Measurements from ENCODE around the gene TCF3.
A peak's percentile ranks its signal among the peaks of the same experiment; 100 is the strongest.

TCF3 gene

GRCh38 chr19:1568320-1569019 lies 83.9 kb downstream of the TCF3 start, which contains the start of gene MEX3D:
Gene MEX3D, minus strand, starts transcription at chr19:1568325. Its CDS starts 267 bp downstream, at chr19:1568058.
- peak within 1 kb of the TSS; percentile 59 for H3K4me3 ChIP-seq (replicated peaks; ENCODE audit: low read depth, low read length)
- no peak for DNase-seq (ENCODE audit: extremely low read depth, low read depth)
- TF ChIP-seq CTCF (IDR thresholded peaks at IDR 0.05; ENCODE audit: low read depth, low read length, missing control alignments): no peak

DNA sequence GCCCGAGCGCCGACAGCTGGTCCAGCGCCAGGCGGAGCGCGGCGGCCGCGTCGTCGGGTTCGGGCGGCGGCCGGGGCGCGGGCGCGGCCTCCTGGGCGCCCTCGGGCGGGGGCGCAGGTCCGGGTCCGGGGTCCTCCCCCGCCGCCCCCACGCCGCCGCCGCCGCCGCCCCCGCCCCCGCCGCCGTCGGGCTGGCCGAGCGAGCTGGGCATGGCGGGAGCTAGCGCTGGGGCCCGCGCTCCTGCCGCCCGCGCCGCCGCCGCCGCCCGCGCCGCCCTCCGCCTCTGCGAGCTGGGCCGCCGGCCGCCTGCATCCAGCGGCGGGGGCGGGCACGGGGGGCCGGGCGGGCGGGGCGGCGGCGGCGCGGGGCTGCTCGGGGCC lies 84.6 kb downstream of the TCF3 start:
- TF ChIP-seq CTCF (IDR thresholded peaks at IDR 0.05; ENCODE audit: low read depth, low read length, missing control alignments): no peak
- DNase-seq (ENCODE audit: extremely low read depth, low read depth): no peak
- no peak overlapping the region for H3K4me3 ChIP-seq (replicated peaks; ENCODE audit: low read depth, low read length)

GRCh38 chr19:1567116-1567847 lies 85.1 kb downstream of the TCF3 start:
- peak overlapping the region; percentile 59 for H3K4me3 ChIP-seq (replicated peaks; ENCODE audit: low read depth, low read length)
- TF ChIP-seq CTCF (IDR thresholded peaks at IDR 0.05; ENCODE audit: low read depth, low read length, missing control alignments): no peak
- DNase-seq (ENCODE audit: extremely low read depth, low read depth): no peak

DNA sequence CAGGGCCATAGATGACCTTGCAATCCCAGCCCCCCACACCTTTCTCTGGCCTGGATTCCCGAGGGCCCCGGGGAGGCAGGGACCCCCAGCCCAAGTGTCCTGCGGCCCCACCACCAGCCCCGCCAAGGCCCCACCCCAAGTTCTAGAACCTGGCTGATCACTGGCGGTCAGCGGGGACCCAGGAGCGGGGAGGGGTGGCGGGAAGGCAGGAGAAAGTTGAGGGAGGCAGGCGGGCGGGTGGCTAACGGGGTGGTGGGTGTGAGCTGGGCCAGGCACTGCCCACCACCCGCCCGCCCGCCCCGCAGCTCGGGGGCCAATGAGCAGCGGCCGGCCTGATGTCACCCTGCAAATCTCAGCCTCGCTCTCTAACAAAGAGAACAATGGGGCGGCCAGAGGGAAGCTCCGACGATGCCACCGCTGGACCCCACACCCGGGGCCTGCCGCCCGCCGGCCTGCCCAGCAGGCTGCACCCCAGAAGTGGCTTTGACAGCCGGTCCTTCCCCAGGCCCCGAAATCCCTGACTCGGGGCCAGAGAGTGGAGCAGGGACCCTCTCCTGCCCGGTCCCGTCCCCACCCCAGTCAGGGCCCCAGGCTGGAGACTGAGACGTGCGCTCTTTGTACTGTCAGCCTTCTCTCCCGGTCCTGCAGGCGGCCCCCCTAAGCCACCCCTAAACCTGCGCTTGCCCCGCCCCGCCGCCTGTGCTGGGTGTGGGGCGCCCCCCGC lies 85.9 kb downstream of the TCF3 start:
- peak overlapping the region; percentile 59 for H3K4me3 ChIP-seq (replicated peaks; ENCODE audit: low read depth, low read length)
- DNase-seq (ENCODE audit: extremely low read depth, low read depth): peak; percentile 37
- TF ChIP-seq CTCF (IDR thresholded peaks at IDR 0.05; ENCODE audit: low read depth, low read length, missing control alignments): no peak

GRCh38 chr19:1563251-1563650 lies 89.2 kb downstream of the TCF3 start:
- TF ChIP-seq CTCF (IDR thresholded peaks at IDR 0.05; ENCODE audit: low read depth, low read length, missing control alignments): no peak
- H3K4me3 ChIP-seq (replicated peaks; ENCODE audit: low read depth, low read length): no peak overlapping the region
- DNase-seq (ENCODE audit: extremely low read depth, low read depth): no peak

DNA sequence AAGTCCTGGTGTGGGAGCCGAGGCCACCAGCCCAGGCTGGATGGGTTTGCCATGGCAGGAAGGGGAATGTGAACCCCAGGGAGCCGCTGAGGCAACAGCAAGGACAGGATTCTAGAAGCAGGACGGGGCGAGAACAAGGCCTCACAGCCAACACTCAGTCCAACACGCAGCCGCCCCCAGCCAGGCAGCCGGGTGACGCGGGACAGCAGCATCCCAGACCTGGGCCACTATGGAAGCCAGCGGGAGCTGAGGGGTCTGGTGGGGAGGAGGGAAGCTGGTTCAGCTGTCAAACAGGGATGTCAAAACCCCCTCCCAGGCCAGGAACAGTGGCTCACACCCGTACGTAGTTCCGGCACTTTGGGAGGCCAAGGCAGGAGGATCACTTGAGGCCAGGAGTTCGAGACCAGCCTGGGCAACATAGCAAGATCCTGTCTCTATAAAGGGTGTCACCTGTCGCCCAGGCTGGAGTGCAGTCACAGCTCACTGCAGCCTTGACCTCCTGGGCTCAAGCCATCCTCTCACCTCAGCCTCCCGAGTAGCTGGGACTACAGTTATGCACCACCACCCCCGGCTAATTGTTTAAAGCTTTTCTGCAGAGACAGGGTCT lies 91.1 kb downstream of the TCF3 start:
- DNase-seq (ENCODE audit: extremely low read depth, low read depth): no peak
- H3K4me3 ChIP-seq (replicated peaks; ENCODE audit: low read depth, low read length): no peak overlapping the region
- no peak for TF ChIP-seq CTCF (IDR thresholded peaks at IDR 0.05; ENCODE audit: low read depth, low read length, missing control alignments)

Measured in HFF-Myc (cell line).